Stimulated activated CD4-positive, alpha-beta T cell treated with anti-CD3 and anti-CD28 coated beads, Interleukin-2, amount 100 ng/mL, for 24 hours (primary cell): ENCODE measurements around the gene POLD2.

Source experiments
- DNase-seq, 2 donors: peaks; one replicate each; pipeline ENCODE4 v3.0.0-alpha.2; 2020

The POLD2 gene

GRCh38 chr7:44152971-44153947 is 29.9 kb upstream of the POLD2 start:
- DNase-seq, result no peak

- no peak for DNase-seq
Measured at GRCh38 chr7:44151956-44152355, 28.6 kb upstream of the POLD2 start.

- DNase-seq, result no peak
Measured at GRCh38 chr7:44150966-44151941, 27.9 kb upstream of the POLD2 start.

- DNase-seq, result no peak
Measured at GRCh38 chr7:44150466-44150832, 27.1 kb upstream of the POLD2 start.

- DNase-seq, result no peak
Measured at GRCh38 chr7:44149571-44150465, 26.5 kb upstream of the POLD2 start.

- DNase-seq, result no peak
Measured at GRCh38 chr7:44148961-44149536, 25.7 kb upstream of the POLD2 start.

GRCh38 chr7:44148166-44148565 is 24.8 kb upstream of the POLD2 start:
- DNase-seq, result no peak

- DNase-seq, result no peak
Measured at GRCh38 chr7:44147026-44147991, 24.0 kb upstream of the POLD2 start.

GRCh38 chr7:44145969-44146911 is 22.9 kb upstream of the POLD2 start:
- DNase-seq, result peak; percentile 55 to 78

GRCh38 chr7:44145479-44145968 is 22.2 kb upstream of the POLD2 start:
- peak; percentile 55 to 68 for DNase-seq

- DNase-seq, result no peak
Measured at GRCh38 chr7:44144968-44145478, 21.7 kb upstream of the POLD2 start.

GRCh38 chr7:44144426-44144967 is 21.1 kb upstream of the POLD2 start:
- DNase-seq, result no peak

GRCh38 chr7:44143646-44144250 is 20.4 kb upstream of the POLD2 start:
- DNase-seq, result no peak

- no peak for DNase-seq
Measured at GRCh38 chr7:44142028-44142427, 18.7 kb upstream of the POLD2 start.

- DNase-seq, result no peak
Measured at GRCh38 chr7:44141221-44141850, 18.0 kb upstream of the POLD2 start, which contains the start of gene MYL7. TSS of gene MYL7 (minus strand) at chr7:44141332. CDS start at chr7:44141305, 27 bp downstream.

GRCh38 chr7:44140341-44140740 is 17.0 kb upstream of the POLD2 start:
- DNase-seq, result no peak

- no peak for DNase-seq
Measured at GRCh38 chr7:44139311-44140010, 16.1 kb upstream of the POLD2 start.
